Measurements from ENCODE around the gene ANAPC16. TPM values are rescaled to one million over a fixed set of nuclear protein-coding genes. Genes with fewer than 3 reads are reported as not detected.

The ANAPC16 gene
- total RNA-seq, 1 donor from 2014 or later, result 76.6 TPM

- H3K27me3 ChIP-seq, result no peaks in the 10 kb centered on the region
- H3K4me1 ChIP-seq, result peaks cover 82% of the 10 kb centered on the region
- intact Hi-C loops (cut with DNase I), result loop anchor here (5.0 kb wide), 1 partner anchor 62 kb away; no protein-coding TSS in a partner anchor
- H3K4me3 ChIP-seq, result peak overlapping the region; percentile 47 to 58
- DNase-seq (ENCODE audit: extremely low spot score in 2 of 2), result peak in 1 of 2 donors; percentile 96
- no peaks in the 10 kb centered on the region for H3K9me3 ChIP-seq
- TF ChIP-seq POLR2A (IDR thresholded peaks at IDR 0.05) (peak in 1 of 2 donors; percentile 3), POLR2AphosphoS5 (IDR thresholded peaks at IDR 0.05; ENCODE audit: insufficient read depth in 1 of 2, low read depth in 1 of 2) (peak; percentile 84 to 91), CTCF (IDR thresholded peaks at IDR 0.05) (no peak)
- peak overlapping the region; percentile 98 for H3K27ac ChIP-seq
- H3K36me3 ChIP-seq, result no peaks in the 10 kb centered on the region
Measured at GRCh38 chr10:72260239-72260975, 44.6 kb downstream of the ANAPC16 start.

GRCh38 chr10:72260976-72261783 lies 45.4 kb downstream of the ANAPC16 start:
- H3K4me1 ChIP-seq, result peaks cover 74% of the 10 kb centered on the region
- no peak for DNase-seq (ENCODE audit: extremely low spot score in 2 of 2)

GRCh38 chr10:72261784-72262404 lies 46.1 kb downstream of the ANAPC16 start:
- intact Hi-C loops (cut with DNase I), result loop anchor here (5.0 kb wide), 1 partner anchor 60 kb away; no protein-coding TSS in a partner anchor
- no peaks in the 10 kb centered on the region for H3K36me3 ChIP-seq
- peak overlapping the region; percentile 98 for H3K27ac ChIP-seq
- H3K4me1 ChIP-seq, result peaks cover 67% of the 10 kb centered on the region
- no peaks in the 10 kb centered on the region for H3K27me3 ChIP-seq
- no peak for DNase-seq (ENCODE audit: extremely low spot score in 2 of 2)
- H3K4me3 ChIP-seq, result no peak overlapping the region
- TF ChIP-seq POLR2AphosphoS5 (IDR thresholded peaks at IDR 0.05; ENCODE audit: insufficient read depth in 1 of 2, low read depth in 1 of 2) (peak in 1 of 2 donors; percentile 34), POLR2A (IDR thresholded peaks at IDR 0.05) (no peak)
- no peaks in the 10 kb centered on the region for H3K9me3 ChIP-seq

More at GRCh38 chr10:72260976-72261783, 45.4 kb downstream of the ANAPC16 start:
- H3K9me3 ChIP-seq, result no peaks in the 10 kb centered on the region
- H3K4me3 ChIP-seq, result peak overlapping the region; percentile 47 to 58
- no peaks in the 10 kb centered on the region for H3K36me3 ChIP-seq
- H3K27me3 ChIP-seq, result no peaks in the 10 kb centered on the region
- TF ChIP-seq POLR2A (IDR thresholded peaks at IDR 0.05) (peak in 1 of 2 donors; percentile 29), CTCF (IDR thresholded peaks at IDR 0.05) (no peak), POLR2AphosphoS5 (IDR thresholded peaks at IDR 0.05; ENCODE audit: insufficient read depth in 1 of 2, low read depth in 1 of 2) (peak in 1 of 2 donors; percentile 81)
- H3K27ac ChIP-seq, result peak overlapping the region; percentile 98
- intact Hi-C loops (cut with DNase I), result loop anchor here (5.0 kb wide), 1 partner anchor 61 kb away; no protein-coding TSS in a partner anchor

- Histone ChIP-seq H3K4me3 (no peak overlapping the region), H3K27ac (peak overlapping the region; percentile 98), H3K9me3 (no peaks in the 10 kb centered on the region), H3K4me1 (peaks cover 55% of the 10 kb centered on the region), H3K27me3 (no peaks in the 10 kb centered on the region), H3K36me3 (no peaks in the 10 kb centered on the region)
- intact Hi-C loops (cut with DNase I), result loop anchor here (5.0 kb wide), 1 partner anchor 59 kb away; no protein-coding TSS in a partner anchor
- TF ChIP-seq POLR2A (IDR thresholded peaks at IDR 0.05) (no peak), CTCF (IDR thresholded peaks at IDR 0.05) (no peak), POLR2AphosphoS5 (IDR thresholded peaks at IDR 0.05; ENCODE audit: insufficient read depth in 1 of 2, low read depth in 1 of 2) (peak in 1 of 2 donors; percentile 81)
- no peak for DNase-seq (ENCODE audit: extremely low spot score in 2 of 2)
Measured at GRCh38 chr10:72263613-72264241, 47.9 kb downstream of the ANAPC16 start.
